KOPT-K1 (cell line): ENCODE measurements around the gene CCT6A.
"Not testable (repeated sequence)": the region's sequence is repeated elsewhere in the genome, so short reads cannot be mapped to it uniquely, and the experiment has no call there.

Experiments used
- H3K27ac ChIP-seq: fragments of 200-600 bp; sonication (generic); 2 replicates; pipeline ENCODE4 v1.5.1; 2016; ENCODE audit warnings: antibody characterized with exemption, mild to moderate bottlenecking, low read depth, low read length; ENCODE audit not compliant: poor library complexity, severe bottlenecking
- H3K36me3 ChIP-seq: fragments of 200-600 bp; sonication (generic); 2 replicates; pipeline ENCODE4 v1.5.1; 2017; ENCODE audit warnings: antibody characterized with exemption, mild to moderate bottlenecking, low read length, moderate library complexity; ENCODE audit not compliant: insufficient read depth
- H3K9me3 ChIP-seq: fragments of 200-600 bp; sonication (generic); 2 replicates; pipeline ENCODE4 v1.5.1; 2017; ENCODE audit warnings: antibody characterized with exemption, low read length, mild to moderate bottlenecking; ENCODE audit not compliant: insufficient read depth, poor library complexity, severe bottlenecking

Gene CCT6A

DNA sequence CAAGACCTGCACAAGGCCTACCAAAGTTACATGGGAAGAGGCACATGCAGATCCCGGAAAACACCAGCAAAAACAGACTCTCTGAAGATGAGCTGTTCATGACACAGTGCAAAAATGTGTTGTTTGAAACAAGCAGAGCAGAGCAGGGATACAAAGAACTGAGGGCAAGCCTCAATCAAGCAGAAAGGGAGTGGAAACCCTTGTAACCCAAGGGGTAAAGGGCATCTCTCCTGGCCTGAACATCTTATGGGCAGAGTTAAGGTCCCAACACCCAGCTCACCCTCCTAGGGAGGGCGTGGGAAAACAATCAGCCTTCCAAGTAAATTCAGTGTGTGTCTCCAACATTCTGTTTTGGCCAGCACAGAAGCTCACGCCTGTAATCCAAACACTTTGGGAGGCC lies 10.8 kb upstream of the CCT6A start:
- Histone ChIP-seq H3K9me3 (no peaks in the 10 kb centered on the region), H3K27ac (no peak overlapping the region), H3K36me3 (peaks cover 32% of the 10 kb centered on the region)

DNA sequence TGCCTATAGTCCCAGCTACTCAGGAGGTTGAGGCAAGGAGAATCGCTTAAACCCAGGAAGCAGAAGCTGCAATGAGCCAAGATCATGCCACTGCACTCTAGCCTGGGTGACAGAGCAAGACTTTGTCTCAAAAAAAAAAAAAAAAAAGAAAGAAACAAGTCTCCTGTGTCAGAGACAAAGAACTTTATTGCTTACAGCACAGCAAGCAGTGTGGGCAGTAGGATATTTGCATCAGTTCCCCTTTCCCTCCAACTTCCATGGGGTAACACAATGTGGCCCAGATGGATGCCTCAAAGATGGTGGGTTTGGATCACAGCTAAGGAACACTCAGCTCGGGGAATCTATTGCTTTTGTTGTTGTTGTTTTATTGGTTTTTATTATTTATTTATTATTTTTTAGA lies 5.8 kb upstream of the CCT6A start:
- not testable (repeated sequence) for H3K27ac ChIP-seq, H3K9me3 ChIP-seq
- peaks cover 22% of the 10 kb centered on the region; the same call in 1 of the 2 replicates for H3K36me3 ChIP-seq

DNA sequence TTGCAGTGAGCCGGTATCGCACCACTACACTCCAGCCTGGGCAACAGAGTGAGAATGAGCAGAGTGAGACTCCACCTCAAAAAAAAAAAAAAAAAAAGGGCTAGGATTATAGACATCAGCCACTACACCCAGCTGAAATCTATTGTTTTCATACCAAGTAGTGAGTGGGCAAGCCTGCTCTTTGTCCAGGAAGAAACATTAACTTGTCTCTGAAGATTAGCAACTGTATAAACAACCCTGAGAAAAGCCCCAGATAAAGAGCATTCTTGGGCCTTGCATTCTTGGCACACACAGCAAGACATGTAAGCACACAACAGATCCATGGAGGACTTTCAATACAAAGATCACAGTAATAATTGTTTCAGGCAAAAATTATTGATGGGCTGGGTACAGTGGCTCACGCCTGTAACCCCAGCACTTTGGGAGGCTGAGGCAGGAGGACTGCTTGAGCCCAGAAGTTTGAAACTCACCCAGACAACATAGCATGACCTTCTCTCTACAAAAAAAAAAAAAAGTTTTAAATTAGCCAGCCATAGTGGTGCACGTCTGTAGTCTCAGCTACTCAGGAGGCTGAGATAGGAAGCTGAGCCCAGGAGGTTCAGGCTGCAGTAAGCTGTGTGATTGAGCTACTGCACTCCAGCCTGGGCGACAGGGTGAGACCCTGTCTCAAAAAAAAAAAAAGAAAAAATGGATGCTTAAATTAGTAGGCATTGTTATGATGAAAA lies 4.7 kb upstream of the CCT6A start:
- no peaks in the 10 kb centered on the region for H3K9me3 ChIP-seq
- no peak overlapping the region for H3K27ac ChIP-seq
- H3K36me3 ChIP-seq: peaks cover 13% of the 10 kb centered on the region; the same call in 1 of the 2 replicates

DNA sequence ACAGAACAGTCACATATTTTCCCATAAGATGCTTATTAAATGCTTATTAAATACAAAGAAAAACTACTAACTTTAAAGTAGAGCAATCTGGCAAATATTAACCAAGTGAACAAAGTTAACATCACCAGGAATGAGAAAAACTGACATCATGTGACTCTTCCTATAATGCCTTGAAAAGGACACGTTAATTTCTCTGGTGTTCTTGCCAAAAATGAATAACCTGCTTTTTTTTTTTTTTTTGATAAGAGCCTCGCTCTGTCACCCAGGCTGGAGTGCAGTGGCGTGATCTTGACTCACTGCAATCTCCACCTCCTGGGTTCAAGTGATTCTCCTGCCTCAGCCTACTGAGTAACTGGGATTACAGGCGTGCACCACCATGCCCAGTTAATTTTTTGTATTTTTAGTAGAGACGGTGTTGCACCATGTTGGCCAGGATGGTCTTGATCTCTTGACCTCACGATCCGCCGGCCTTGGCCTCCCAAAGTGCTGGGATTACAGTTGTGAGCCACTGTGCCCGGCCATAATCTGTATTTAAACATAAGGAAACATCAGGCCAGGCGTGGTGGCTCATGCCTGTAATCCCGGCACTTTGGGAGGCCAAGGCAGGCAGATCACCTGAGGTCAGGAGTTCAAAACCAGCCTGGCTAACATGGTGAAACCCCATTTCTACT lies 4.0 kb upstream of the CCT6A start:
- H3K27ac ChIP-seq, H3K9me3 ChIP-seq, H3K36me3 ChIP-seq: not testable (repeated sequence)

DNA sequence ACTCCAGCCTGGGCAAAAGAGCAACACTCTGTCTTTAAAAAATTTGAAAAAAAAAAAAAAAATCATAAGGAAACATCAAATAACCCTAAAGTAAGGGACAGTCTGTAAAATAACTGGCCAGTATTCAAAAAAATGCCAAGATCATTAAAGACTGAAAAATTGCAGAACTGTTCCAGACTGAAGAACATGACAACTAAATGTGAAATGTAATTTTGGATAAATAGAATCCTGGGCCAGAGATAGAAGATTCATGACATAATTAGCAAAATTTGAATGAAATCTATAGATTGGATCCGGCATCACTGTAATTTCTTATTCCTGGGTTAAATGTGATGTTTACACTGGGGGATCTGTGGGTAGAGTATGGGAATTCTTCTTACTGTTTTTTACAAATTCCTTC lies 3.3 kb upstream of the CCT6A start:
- H3K36me3 ChIP-seq: peaks cover 6% of the 10 kb centered on the region
- no peaks in the 10 kb centered on the region for H3K9me3 ChIP-seq
- no peak overlapping the region for H3K27ac ChIP-seq

DNA sequence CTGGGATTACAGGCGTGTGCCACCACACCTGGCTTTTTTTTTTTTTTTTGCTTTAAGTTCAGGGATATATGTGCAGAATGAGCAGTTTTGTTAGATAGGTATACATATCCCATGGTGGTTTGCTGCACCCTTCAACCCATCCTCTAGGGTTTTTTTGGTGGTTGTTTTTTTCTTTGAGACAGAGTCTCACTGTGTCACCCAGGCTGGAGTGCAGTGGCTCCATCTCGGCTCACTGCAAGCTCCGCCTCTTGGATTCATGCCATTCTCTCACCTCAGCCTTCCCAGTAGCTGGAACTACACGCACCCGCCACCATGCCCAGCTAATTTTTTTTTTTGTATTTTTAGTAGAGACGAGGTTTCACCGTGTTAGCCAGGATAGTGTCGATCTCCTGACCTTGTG lies 2.8 kb upstream of the CCT6A start:
- H3K36me3 ChIP-seq: peaks cover 12% of the 10 kb centered on the region
- not testable (repeated sequence) for H3K27ac ChIP-seq

DNA sequence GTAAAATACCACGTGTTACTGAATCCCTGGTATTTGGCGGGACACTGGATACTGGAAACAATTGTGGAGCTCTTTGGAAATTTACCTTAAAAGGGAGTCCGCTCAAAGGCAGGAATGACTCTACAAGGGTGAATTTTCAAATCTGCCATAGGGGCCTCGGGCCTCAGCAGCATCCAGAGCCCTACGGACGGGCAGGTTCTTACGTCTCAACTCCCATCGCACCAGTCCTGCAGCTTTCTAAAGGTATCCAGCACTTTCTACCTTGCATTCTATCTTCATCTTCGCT lies 569 bp upstream of the CCT6A start:
- Histone ChIP-seq H3K9me3 (no peaks in the 10 kb centered on the region), H3K27ac (peak overlapping the region; percentile 78), H3K36me3 (peaks cover 34% of the 10 kb centered on the region)

More for the DNA sequence above, 2.8 kb upstream of the CCT6A start:
- H3K9me3 ChIP-seq: not testable (repeated sequence)

DNA sequence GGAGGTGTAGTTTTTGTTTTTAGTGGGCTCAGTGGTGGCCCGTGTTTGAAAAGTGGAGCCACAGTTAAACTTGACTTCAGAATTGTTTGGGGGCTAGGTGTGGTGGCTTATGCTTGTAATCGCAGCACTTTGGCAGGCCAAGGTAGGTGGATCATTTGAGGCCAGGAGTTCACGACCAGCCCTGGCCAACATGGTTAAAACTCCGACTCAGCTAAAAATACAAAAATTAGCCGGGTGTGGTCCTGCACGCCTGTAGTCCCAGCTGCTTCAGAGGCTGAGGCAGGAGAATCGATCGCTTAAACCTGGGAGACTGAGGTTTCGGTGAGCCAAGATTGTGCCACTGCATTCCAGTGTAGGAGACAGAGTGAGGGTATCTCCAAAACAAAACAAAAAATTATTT lies 1.8 kb downstream of the CCT6A start:
- H3K36me3 ChIP-seq: peaks cover 58% of the 10 kb centered on the region
- peak overlapping the region; percentile 78 for H3K27ac ChIP-seq
- no peaks in the 10 kb centered on the region for H3K9me3 ChIP-seq

DNA sequence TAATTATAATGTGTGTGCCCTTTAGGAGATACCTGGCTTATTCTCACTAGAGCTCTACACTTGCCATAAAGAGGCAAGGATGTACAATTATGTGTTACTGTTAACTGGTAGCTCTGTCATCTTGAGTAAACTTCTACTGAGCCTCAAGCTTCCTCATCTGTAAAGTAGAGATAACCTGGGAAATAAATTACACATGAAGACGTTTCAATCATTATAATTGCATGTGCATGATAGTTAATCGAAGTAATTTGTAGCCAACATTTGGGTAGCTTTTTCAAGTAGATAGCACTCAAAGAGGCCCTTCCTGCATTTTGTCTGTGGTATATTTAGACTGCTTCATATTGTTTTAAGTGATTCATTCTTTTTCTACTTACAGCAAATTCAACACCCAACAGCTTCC lies 2.4 kb downstream of the CCT6A start:
- Histone ChIP-seq H3K9me3 (no peaks in the 10 kb centered on the region), H3K27ac (no peak overlapping the region), H3K36me3 (peaks cover 64% of the 10 kb centered on the region)

DNA sequence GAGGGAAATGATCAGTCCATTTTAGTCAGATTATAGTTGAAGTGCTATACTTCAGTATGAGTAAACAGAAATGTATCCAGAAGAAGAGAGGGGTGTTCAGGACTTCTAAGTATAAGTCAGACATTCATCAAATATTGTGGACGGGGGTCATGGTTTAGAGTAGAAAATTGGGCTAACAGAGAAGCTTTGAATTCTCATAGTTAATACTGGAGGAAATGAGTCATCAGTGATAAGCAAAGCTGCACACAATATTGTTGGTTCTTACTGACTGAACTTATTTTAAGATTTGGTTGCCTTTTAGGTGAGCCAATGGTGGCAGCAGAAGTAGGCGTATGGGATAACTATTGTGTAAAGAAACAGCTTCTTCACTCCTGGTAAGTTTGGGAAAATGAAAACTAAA lies 10.8 kb downstream of the CCT6A start:
- H3K9me3 ChIP-seq: no peaks in the 10 kb centered on the region
- H3K27ac ChIP-seq: no peak overlapping the region
- peaks cover 76% of the 10 kb centered on the region for H3K36me3 ChIP-seq

DNA sequence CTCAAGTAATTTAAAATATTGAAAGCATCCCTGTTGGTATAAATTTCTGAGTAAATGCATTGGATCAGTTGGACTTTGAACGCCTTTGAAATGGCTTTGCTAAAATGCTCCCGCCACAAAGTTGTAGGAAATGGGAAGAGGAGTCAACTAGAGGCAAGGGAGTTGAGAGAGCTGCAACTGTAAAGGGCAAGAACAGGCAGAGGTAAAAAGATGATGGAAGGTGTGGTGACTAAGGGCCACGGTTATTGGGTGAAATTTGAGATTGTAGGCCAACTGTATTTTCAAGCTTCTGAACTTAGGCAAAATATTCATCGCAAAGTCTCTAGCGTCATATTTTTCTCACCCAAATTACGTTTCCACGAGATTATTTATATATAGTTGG lies 11.9 kb downstream of the CCT6A start:
- Histone ChIP-seq H3K36me3 (peaks cover 75% of the 10 kb centered on the region), H3K27ac (peak overlapping the region; percentile 88), H3K9me3 (no peaks in the 10 kb centered on the region)

DNA sequence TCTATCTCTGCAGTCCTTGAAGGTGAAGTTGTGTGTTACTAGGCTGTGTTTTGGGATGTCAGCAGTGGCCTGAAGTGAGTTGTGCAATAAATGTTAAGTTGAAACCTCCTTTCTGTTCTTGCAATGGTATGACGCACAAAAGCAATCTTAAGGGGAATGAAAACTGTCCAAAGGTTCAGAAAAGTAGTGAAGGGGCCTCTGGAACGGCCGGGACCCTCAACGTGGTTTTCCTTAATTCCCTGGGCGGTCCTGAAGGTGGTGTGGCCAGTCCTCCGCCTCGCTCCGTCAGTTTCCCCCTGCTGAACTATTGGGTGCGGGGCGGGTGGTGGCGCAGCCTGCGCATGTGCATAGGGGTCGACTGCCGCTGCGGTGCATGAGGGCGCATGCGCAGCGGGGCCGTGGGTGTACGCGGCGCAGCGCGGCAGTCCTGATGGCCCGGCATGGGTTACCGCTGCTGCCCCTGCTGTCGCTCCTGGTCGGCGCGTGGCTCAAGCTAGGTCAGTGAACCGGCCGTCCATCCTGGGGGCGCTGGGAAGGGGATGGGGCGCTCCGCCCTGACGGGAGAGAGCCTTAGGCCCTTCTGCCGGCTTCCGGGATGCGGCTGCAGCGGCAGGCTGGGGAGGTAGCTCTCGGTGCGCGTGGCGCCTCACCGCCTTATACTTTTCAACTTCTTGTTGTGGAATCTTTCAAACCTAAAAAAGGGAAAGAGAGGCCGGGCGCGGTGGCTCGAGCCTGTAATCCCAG lies 12.5 kb downstream of the CCT6A start, which contains the start of gene SUMF2:
Gene SUMF2 (plus strand): TSS at position 405 of the 744 bp plus-strand sequence. CDS start 26 bp downstream, at position 431.
- H3K27ac ChIP-seq: peak within 1 kb of the TSS; percentile 88
- H3K36me3 ChIP-seq: peaks cover 75% of the 10 kb centered on the region
- no peaks in the 10 kb centered on the region for H3K9me3 ChIP-seq

DNA sequence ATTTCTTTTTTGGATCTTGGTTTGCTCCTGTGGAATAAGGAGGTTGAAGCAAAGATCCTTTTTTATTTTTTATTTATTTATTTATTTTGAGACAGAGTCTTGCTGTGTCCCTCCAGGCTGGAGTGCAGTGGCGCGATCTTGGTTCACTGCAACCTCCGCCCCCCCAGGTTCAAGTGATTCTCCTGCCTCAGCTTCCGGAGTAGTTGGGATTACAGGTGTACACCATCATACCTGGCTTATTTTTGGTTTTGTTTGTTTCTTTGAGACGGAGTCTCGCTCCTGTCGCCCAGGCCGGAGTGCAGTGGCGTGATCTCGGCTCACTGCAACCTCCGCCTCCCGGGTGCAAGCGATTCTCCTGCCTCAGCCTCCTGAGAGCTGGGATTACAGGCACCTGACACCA lies 14.8 kb downstream of the CCT6A start:
- not testable (repeated sequence) for H3K27ac ChIP-seq, H3K9me3 ChIP-seq
- H3K36me3 ChIP-seq: peaks cover 75% of the 10 kb centered on the region

DNA sequence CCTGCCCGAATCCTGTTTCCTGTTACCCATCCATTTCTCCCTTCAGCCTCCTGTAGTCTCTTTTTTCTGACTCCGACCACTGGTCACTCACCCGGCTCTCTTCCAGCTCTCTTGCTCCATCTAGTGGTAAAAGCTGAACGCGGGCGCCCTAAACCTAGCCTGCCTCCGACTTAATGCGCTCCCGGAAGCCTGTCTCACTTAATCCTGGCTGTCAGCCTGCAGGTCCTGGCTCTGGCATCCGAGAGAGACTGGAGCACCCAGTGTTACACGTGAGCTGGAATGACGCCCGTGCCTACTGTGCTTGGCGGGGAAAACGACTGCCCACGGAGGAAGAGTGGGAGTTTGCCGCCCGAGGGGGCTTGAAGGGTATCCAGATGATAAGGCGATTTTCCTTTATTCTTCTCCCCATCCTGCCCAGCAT lies 22.8 kb downstream of the CCT6A start:
- no peak overlapping the region for H3K27ac ChIP-seq
- H3K9me3 ChIP-seq: no peaks in the 10 kb centered on the region
- H3K36me3 ChIP-seq: peaks cover 90% of the 10 kb centered on the region

DNA sequence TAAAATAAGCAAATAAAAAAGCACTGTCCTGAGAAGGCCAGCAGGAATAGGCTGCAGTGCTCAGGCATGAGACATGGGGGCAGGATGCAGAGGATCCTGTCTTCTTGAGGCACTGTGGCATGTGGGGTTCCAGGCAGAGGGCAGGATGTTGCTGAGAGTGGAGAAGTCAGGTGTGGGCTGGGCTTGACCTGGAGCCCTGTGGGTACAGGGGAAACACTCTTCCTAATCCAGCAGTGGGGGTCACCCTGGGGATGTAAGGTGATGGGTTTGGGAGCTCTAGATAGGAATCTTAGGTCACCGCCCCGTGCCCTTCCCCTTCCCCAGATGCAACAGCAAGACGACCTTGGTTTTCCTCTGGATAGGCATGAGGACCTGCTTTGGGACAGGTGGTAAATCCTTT lies 26.1 kb downstream of the CCT6A start:
- peaks cover 91% of the 10 kb centered on the region for H3K36me3 ChIP-seq

More for the DNA sequence above, 26.1 kb downstream of the CCT6A start:
- Histone ChIP-seq H3K27ac (no peak overlapping the region), H3K9me3 (no peaks in the 10 kb centered on the region)
